GM19193 (cell line): ENCODE measurements around the gene UNC13D.

Source experiments
- POLR2A ChIP-seq: IDR thresholded peaks from 4 replicates; pipeline ENCODE4 v1.6.1; 2011; ENCODE audit not compliant: insufficient read depth, insufficient read length; ENCODE audit errors: extremely low read depth

Gene UNC13D

GRCh38 chr17:75779987-75780889 is 64.0 kb downstream of the UNC13D start:
- TF ChIP-seq POLR2A: no peak

GRCh38 chr17:75779250-75779986 is 64.8 kb downstream of the UNC13D start:
- TF ChIP-seq POLR2A: peak; percentile 100

- no peak for TF ChIP-seq POLR2A
Measured at GRCh38 chr17:75778861-75779249, 65.3 kb downstream of the UNC13D start.

GRCh38 chr17:75777296-75777922 is 66.8 kb downstream of the UNC13D start:
- TF ChIP-seq POLR2A: no peak
